Gastrocnemius medialis (tissue), 4 donors: ENCODE results near the gene SLC37A1.
"Not testable (repeated sequence)": the region's sequence is repeated elsewhere in the genome, so short reads cannot be mapped to it uniquely, and the experiment has no call there.

Experiments used
- CTCF ChIP-seq, 5 experiments: fragments of 450-650 bp in 3 of 5; fragments of 200-600 bp in 2 of 5; sonication (generic) in 2 of 5; IDR thresholded peaks in 4 of 5; conservative IDR thresholded peaks in 1 of 5; 1 replicate in 4 of 5; 2 replicates in 1 of 5; pipeline ENCODE4 v1.5.1; 2016 to 2019; ENCODE audit warnings: antibody characterized with exemption in 5 of 5, mild to moderate bottlenecking in 3 of 5, moderate library complexity in 3 of 5
- POLR2A ChIP-seq, 2 donors: fragments of 450-650 bp; IDR thresholded peaks; one replicate each; pipeline ENCODE4 v1.6.1; 2017; ENCODE audit warnings: antibody characterized with exemption in 2 of 2, mild to moderate bottlenecking in 2 of 2, moderate library complexity in 2 of 2

GRCh38 chr21:42628466-42629061, 114.9 kb downstream of the SLC37A1 start:
- TF ChIP-seq CTCF (IDR thresholded peaks at IDR 0.05 in 4 of 5, conservative IDR thresholded peaks at IDR 0.05 in 1 of 5); POLR2A (IDR thresholded peaks at IDR 0.05): not testable (repeated sequence)
